ENCODE data around the gene C5orf15. TPM values are rescaled to one million over a fixed set of nuclear protein-coding genes. Genes with fewer than 3 reads are reported as not detected.

Gene C5orf15
- total RNA-seq, 1 donor from 2014 or later = 58.5 TPM

DNA sequence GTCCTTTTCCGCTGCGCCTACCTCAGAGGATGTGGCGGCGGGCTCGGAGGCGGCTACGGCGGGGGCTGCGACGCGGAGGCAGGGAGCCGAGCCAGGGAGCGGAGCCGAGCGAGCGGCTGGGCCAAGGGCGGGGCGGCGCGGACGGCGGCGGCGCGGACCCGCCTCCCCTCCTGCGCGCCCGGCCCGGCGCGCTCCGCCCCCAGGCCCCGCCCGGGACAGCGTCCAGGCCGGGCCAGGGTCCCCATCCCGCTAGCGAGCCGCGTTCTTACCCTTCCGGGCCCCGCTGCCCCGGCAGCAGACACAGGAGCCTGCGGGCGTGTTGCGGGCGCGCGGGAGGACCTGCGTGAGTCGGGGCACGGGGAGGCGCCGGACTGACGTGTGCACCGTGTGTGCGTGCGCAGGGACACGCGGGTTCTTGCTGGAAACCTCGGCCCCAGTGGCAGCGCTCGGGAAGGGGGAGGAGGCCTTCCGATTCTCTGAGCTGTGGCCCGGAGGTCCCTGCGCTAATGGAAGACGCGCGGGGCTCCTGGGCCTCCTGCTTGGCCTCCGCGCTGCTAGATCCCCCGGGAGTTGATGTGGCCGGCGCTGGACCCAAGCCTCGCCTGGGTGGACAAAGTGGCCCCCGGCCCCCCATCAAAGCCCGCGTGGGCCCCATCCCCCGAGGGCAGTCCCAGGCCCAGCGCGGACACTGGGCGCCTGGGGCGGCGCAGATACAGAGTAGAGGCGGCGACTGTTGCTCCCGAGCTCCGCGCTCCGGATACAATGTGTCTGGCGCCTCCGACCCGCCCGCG lies 36.4 kb upstream of the C5orf15 start, which contains the start of gene VDAC1:
Gene VDAC1, minus strand, starts transcription at position 350 of the 791 bp plus-strand sequence. CDS start 11,963 bp downstream, outside the sequence.
- TF ChIP-seq CTCF (IDR thresholded peaks at IDR 0.05; ENCODE audit: unreplicated experiment) = no peak
- DNase-seq (ENCODE audit: low spot score, unreplicated experiment) = peak; percentile 64
- no peaks in the 10 kb centered on the region for H3K9me3 Mint-ChIP-seq (ENCODE audit: low read depth)
- peak within 1 kb of the TSS; percentile 97 for H3K27ac Mint-ChIP-seq
- peaks cover 3% of the 10 kb centered on the region for H3K36me3 Mint-ChIP-seq (ENCODE audit: insufficient read depth)
- peak within 1 kb of the TSS; percentile 90 for H3K4me3 Mint-ChIP-seq (ENCODE audit: low read depth)
- H3K4me1 Mint-ChIP-seq (ENCODE audit: low read depth) = peaks cover 32% of the 10 kb centered on the region
- no peaks in the 10 kb centered on the region for H3K27me3 Mint-ChIP-seq

DNA sequence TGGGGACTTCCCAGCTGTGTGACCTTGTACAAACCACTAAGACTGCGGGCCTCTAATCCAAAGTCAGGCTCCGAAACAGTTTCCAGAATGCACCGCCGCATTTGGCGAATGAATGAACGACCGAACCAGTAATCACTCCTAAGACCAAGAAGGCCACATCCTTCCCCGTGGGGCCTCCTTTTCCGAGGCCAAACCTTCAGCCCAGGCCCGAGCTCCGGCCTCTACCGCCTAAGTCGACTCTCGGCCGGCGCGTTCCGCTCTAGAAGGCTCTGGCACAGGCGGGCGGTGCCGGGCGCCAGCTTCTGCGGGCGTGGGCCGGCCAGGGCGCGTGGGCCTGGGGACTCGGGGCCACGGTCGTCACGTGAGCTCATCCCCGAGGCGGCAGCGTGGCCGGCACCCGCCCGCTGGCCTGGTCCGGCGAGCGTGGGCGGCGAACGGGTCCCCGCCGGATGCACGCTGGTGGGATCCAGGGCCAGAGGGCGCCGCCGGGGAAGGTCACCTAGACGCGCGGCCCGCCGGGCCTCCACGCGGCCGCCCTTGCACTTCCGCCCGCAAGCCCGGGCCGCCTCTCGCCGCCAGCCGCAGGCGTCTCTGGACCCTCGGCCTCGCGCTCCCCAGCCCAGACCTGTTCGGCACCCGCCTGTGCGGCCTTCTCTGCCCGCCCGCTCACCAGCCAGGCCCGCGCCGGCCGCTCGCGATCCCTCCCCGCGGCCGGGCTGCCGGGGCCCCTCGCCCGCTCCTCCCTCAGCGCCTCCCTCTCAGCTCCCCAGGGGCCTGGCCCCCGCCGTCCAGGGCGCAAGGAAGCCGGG lies 35.6 kb upstream of the C5orf15 start:
- H3K27me3 Mint-ChIP-seq = no peaks in the 10 kb centered on the region
- H3K4me3 Mint-ChIP-seq (ENCODE audit: low read depth) = peak overlapping the region; percentile 90
- H3K27ac Mint-ChIP-seq = peak overlapping the region; percentile 95
- TF ChIP-seq CTCF (IDR thresholded peaks at IDR 0.05; ENCODE audit: unreplicated experiment) = no peak
- DNase-seq (ENCODE audit: low spot score, unreplicated experiment) = no peak
- no peaks in the 10 kb centered on the region for H3K9me3 Mint-ChIP-seq (ENCODE audit: low read depth)
- peaks cover 32% of the 10 kb centered on the region for H3K4me1 Mint-ChIP-seq (ENCODE audit: low read depth)
- H3K36me3 Mint-ChIP-seq (ENCODE audit: insufficient read depth) = peaks cover 3% of the 10 kb centered on the region

- H3K4me3 Mint-ChIP-seq (ENCODE audit: low read depth) = peak overlapping the region; percentile 90
- H3K36me3 Mint-ChIP-seq (ENCODE audit: insufficient read depth) = peaks cover 3% of the 10 kb centered on the region
- no peaks in the 10 kb centered on the region for H3K27me3 Mint-ChIP-seq
- TF ChIP-seq CTCF (IDR thresholded peaks at IDR 0.05; ENCODE audit: unreplicated experiment) = no peak
- DNase-seq (ENCODE audit: low spot score, unreplicated experiment) = no peak
- no peaks in the 10 kb centered on the region for H3K9me3 Mint-ChIP-seq (ENCODE audit: low read depth)
- H3K27ac Mint-ChIP-seq = peak overlapping the region; percentile 95
- H3K4me1 Mint-ChIP-seq (ENCODE audit: low read depth) = peaks cover 32% of the 10 kb centered on the region
Measured at GRCh38 chr5:134003064-134003816, 34.8 kb upstream of the C5orf15 start.

GRCh38 chr5:134001938-134002731 lies 33.7 kb upstream of the C5orf15 start:
- Mint-ChIP-seq H3K27ac (peak overlapping the region; percentile 73), H3K27me3 (no peaks in the 10 kb centered on the region), H3K4me3 (ENCODE audit: low read depth) (peak overlapping the region; percentile 90), H3K9me3 (ENCODE audit: low read depth) (no peaks in the 10 kb centered on the region), H3K36me3 (ENCODE audit: insufficient read depth) (peaks cover 3% of the 10 kb centered on the region), H3K4me1 (ENCODE audit: low read depth) (peaks cover 32% of the 10 kb centered on the region)
- no peak for DNase-seq (ENCODE audit: low spot score, unreplicated experiment)
- no peak for TF ChIP-seq CTCF (IDR thresholded peaks at IDR 0.05; ENCODE audit: unreplicated experiment)
